Neural cell (in vitro differentiated cells): ENCODE measurements around the gene ZNF362. TPM values are rescaled to one million over a fixed set of nuclear protein-coding genes. Genes with fewer than 3 reads are reported as not detected.
"Not testable (repeated sequence)": the region's sequence is repeated elsewhere in the genome, so short reads cannot be mapped to it uniquely, and the experiment has no call there.

Source experiments
- H2AFZ ChIP-seq: fragments of 200-600, 300-800 bp; sonication (generic), shearing (Covaris generic); 2 replicates; pipeline ENCODE4 v1.6.0; 2014; ENCODE audit warnings: low read depth, mild to moderate bottlenecking, antibody characterized with exemption, low read length, moderate library complexity
- H3F3A ChIP-seq: fragments of 200-600 bp; shearing (Covaris generic); 2 replicates; pipeline ENCODE4 v1.6.1; 2016; ENCODE audit warnings: mild to moderate bottlenecking, moderate library complexity, mixed read lengths, antibody characterized with exemption, low read length; ENCODE audit not compliant: insufficient read depth, poor library complexity, severe bottlenecking
- H3K27ac ChIP-seq: fragments of 200-600, 300-800 bp; sonication (generic), shearing (Covaris generic); 2 replicates; pipeline ENCODE4 v1.5.1; 2014; ENCODE audit warnings: mild to moderate bottlenecking, low read length, moderate library complexity
- H3K27me3 ChIP-seq: fragments of 300-800, 200-600 bp; sonication (generic), shearing (Covaris generic); 2 replicates; pipeline ENCODE4 v1.6.0; 2014; ENCODE audit warnings: mild to moderate bottlenecking, low read depth, low read length, moderate library complexity; ENCODE audit not compliant: insufficient read depth
- H3K36me3 ChIP-seq: fragments of 300-800, 200-600 bp; sonication (generic), shearing (Covaris generic); 2 replicates; pipeline ENCODE4 v1.5.1; 2014; ENCODE audit warnings: mild to moderate bottlenecking, antibody characterized with exemption, low read length, moderate library complexity; ENCODE audit not compliant: insufficient read depth
- H3K4me2 ChIP-seq: fragments of 300-800, 200-600 bp; sonication (generic), shearing (Covaris generic); 2 replicates; pipeline ENCODE4 v1.6.0; 2014; ENCODE audit warnings: mild to moderate bottlenecking, low read length
- H3K4me3 ChIP-seq: fragments of 300-800, 200-600 bp; sonication (generic), shearing (Covaris generic); 2 replicates; pipeline ENCODE4 v1.5.1; 2014; ENCODE audit warnings: mild to moderate bottlenecking, low read length, moderate library complexity
- H3K79me2 ChIP-seq: fragments of 200-600 bp; shearing (Covaris generic); replicated peaks from 2 replicates; pipeline ENCODE4 v1.6.0; 2014; ENCODE audit warnings: mild to moderate bottlenecking, low read length, moderate library complexity; ENCODE audit not compliant: insufficient read depth
- H3K9ac ChIP-seq: fragments of 300-800, 200-600 bp; sonication (generic), shearing (Covaris generic); 2 replicates; pipeline ENCODE4 v1.6.1; 2016; ENCODE audit warnings: mild to moderate bottlenecking, low read length, mixed read lengths
- H3K9me2 ChIP-seq: fragments of 200-600 bp; shearing (Covaris generic); 2 replicates; pipeline ENCODE4 v1.6.1; 2016; ENCODE audit warnings: mild to moderate bottlenecking, low read length, mixed read lengths; ENCODE audit not compliant: insufficient read depth
- H3K9me3 ChIP-seq: fragments of 200-600, 300-800 bp; sonication (generic), shearing (Covaris generic); 2 replicates; pipeline ENCODE4 v1.6.1; 2016; ENCODE audit warnings: mild to moderate bottlenecking, mixed run types, low read length, moderate library complexity, mixed read lengths
- H4K20me1 ChIP-seq: fragments of 200-600 bp; shearing (Covaris generic); 2 replicates; pipeline ENCODE4 v1.6.1; 2016; ENCODE audit warnings: mild to moderate bottlenecking, mixed run types; ENCODE audit not compliant: insufficient read depth
- CTCF ChIP-seq: fragments of 450-650 bp; IDR thresholded peaks from 2 replicates; pipeline ENCODE4 v1.5.1; 2014; ENCODE audit warnings: antibody characterized with exemption, mild to moderate bottlenecking, moderate library complexity; ENCODE audit not compliant: poor library complexity, severe bottlenecking
- EP300 ChIP-seq: fragments of 450-650 bp; conservative IDR thresholded peaks from 2 replicates; pipeline ENCODE4 v1.6.1; 2014; ENCODE audit warnings: antibody characterized with exemption, mild to moderate bottlenecking, moderate library complexity; ENCODE audit not compliant: poor library complexity, severe bottlenecking
- EZH2 ChIP-seq: fragments of 200-600, 300-800 bp; shearing (Covaris generic), sonication (generic); IDR thresholded peaks from 2 replicates; pipeline ENCODE4 v1.6.1; 2014; ENCODE audit warnings: antibody characterized with exemption, low read length, borderline replicate concordance, mild to moderate bottlenecking; ENCODE audit not compliant: insufficient read depth, poor library complexity, severe bottlenecking
- MXI1 ChIP-seq: fragments of 450-650 bp; conservative IDR thresholded peaks from 2 replicates; pipeline ENCODE4 v1.6.1; 2014; ENCODE audit warnings: antibody characterized with exemption, mild to moderate bottlenecking; ENCODE audit not compliant: poor library complexity, severe bottlenecking
- POLR2AphosphoS5 ChIP-seq: IDR thresholded peaks from 2 replicates; pipeline ENCODE4 v1.6.1; 2012
- RAD21 ChIP-seq: fragments of 450-650 bp; conservative IDR thresholded peaks from 2 replicates; pipeline ENCODE4 v1.6.1; 2014; ENCODE audit warnings: antibody characterized with exemption, mild to moderate bottlenecking, moderate library complexity
- SMC3 ChIP-seq: fragments of 450-650 bp; conservative IDR thresholded peaks from 2 replicates; pipeline ENCODE4 v1.6.1; 2014; ENCODE audit warnings: antibody characterized with exemption, mild to moderate bottlenecking, moderate library complexity; ENCODE audit not compliant: poor library complexity
- TAF1 ChIP-seq: IDR thresholded peaks from 2 replicates; pipeline ENCODE4 v1.6.1; 2012; ENCODE audit warnings: low read depth
- polyA plus RNA-seq: library from polyadenylated mRNA; depleted of rRNA; stranded (reverse); fragments of >200 nt; gene quantifications from 2 replicates; pipeline ENCODE4 v1.2.3, GENCODE V29; 2014
- TF ChIP-seq, protein P1 (sequence below): IDR thresholded peaks from 2 replicates; pipeline ENCODE4 v1.6.1; 2012; ENCODE audit warnings: borderline replicate concordance

The ZNF362 gene
- polyA plus RNA-seq, 1 donor from 2014 or later: 17.6 TPM

DNA sequence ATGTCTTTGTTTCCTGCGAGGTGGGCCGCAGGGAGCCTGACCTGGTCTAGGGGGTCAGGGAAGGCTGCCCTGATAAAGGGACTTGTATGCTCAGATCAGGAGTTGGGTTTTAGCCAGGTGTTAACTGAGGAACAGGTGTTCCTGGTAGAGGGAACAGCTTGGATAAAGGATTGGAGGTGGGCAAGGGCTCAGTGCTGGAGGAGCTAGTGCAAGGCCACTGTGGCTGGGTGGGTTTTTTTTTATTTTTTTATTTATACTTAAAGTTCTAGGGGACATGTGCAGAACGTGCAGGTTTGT, 33.5 kb downstream of the ZNF362 start:
- no peaks in the 10 kb centered on the region for H3F3A ChIP-seq
- H3K27me3 ChIP-seq: no peaks in the 10 kb centered on the region
- no peaks in the 10 kb centered on the region for H3K9me3 ChIP-seq
- H3K27ac ChIP-seq: no peak overlapping the region
- H3K9ac ChIP-seq: no peak overlapping the region
- no peaks in the 10 kb centered on the region for H3K36me3 ChIP-seq
- H3K4me3 ChIP-seq: no peak overlapping the region
- H2AFZ ChIP-seq: no peak overlapping the region
- no peaks in the 10 kb centered on the region for H4K20me1 ChIP-seq
- TF ChIP-seq, protein P1, sequence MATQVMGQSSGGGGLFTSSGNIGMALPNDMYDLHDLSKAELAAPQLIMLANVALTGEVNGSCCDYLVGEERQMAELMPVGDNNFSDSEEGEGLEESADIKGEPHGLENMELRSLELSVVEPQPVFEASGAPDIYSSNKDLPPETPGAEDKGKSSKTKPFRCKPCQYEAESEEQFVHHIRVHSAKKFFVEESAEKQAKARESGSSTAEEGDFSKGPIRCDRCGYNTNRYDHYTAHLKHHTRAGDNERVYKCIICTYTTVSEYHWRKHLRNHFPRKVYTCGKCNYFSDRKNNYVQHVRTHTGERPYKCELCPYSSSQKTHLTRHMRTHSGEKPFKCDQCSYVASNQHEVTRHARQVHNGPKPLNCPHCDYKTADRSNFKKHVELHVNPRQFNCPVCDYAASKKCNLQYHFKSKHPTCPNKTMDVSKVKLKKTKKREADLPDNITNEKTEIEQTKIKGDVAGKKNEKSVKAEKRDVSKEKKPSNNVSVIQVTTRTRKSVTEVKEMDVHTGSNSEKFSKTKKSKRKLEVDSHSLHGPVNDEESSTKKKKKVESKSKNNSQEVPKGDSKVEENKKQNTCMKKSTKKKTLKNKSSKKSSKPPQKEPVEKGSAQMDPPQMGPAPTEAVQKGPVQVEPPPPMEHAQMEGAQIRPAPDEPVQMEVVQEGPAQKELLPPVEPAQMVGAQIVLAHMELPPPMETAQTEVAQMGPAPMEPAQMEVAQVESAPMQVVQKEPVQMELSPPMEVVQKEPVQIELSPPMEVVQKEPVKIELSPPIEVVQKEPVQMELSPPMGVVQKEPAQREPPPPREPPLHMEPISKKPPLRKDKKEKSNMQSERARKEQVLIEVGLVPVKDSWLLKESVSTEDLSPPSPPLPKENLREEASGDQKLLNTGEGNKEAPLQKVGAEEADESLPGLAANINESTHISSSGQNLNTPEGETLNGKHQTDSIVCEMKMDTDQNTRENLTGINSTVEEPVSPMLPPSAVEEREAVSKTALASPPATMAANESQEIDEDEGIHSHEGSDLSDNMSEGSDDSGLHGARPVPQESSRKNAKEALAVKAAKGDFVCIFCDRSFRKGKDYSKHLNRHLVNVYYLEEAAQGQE: no peak
- TF ChIP-seq POLR2AphosphoS5 (no peak), RAD21 (no peak), EP300 (no peak), TAF1 (no peak), EZH2 (no peak), SMC3 (no peak), CTCF (no peak), MXI1 (no peak)
- no peaks in the 10 kb centered on the region for H3K79me2 ChIP-seq
- no peak overlapping the region for H3K4me2 ChIP-seq
- no peaks in the 10 kb centered on the region for H3K9me2 ChIP-seq

GRCh38 chr1:33290615-33291014, 34.3 kb downstream of the ZNF362 start:
- not testable (repeated sequence) for H4K20me1 ChIP-seq, H3K4me2 ChIP-seq, H3K4me3 ChIP-seq, H3K27ac ChIP-seq, H3K27me3 ChIP-seq, H3F3A ChIP-seq, H2AFZ ChIP-seq, H3K79me2 ChIP-seq, H3K9me2 ChIP-seq, H3K9me3 ChIP-seq, H3K9ac ChIP-seq, H3K36me3 ChIP-seq

DNA sequence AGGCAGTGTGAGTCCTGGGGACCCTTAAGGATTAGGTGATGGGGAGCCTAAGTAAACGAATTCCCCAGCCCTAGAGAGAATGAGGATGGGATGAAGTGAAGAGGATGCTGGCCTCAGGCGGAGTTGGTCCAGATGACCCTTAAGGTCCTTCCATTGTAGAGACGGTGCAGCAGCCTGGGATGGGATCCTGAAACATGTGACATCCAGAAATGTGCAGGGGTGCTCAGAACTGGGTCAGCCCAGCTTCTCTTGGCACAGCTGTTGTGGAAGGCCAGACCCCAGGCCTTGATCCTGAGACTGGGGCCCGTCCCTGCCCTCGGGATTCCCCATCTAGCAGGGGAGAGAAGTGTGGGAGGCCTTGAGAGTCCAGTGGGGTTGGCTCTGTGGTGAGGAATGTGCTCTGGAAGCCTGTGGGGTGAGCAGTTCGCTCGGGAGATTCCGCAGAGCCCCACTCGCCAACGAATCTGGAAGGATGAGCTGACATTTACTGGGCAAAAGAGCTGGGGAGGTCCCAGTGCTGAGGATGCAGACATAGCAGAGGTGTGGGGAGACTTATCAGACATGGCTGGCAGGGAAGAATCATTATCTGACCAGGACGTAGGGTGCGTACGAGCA, 36.5 kb downstream of the ZNF362 start:
- no peak overlapping the region for H3K27ac ChIP-seq
- H3K9ac ChIP-seq: no peak overlapping the region
- no peak for TF ChIP-seq TAF1
- no peaks in the 10 kb centered on the region for H3K36me3 ChIP-seq
- H3K27me3 ChIP-seq: no peaks in the 10 kb centered on the region
- no peaks in the 10 kb centered on the region for H4K20me1 ChIP-seq
- H3K4me3 ChIP-seq: no peak overlapping the region
- no peaks in the 10 kb centered on the region for H3K9me2 ChIP-seq
- no peaks in the 10 kb centered on the region for H3K79me2 ChIP-seq
- no peak overlapping the region for H3K4me2 ChIP-seq
- no peak overlapping the region for H2AFZ ChIP-seq
- H3K9me3 ChIP-seq: no peaks in the 10 kb centered on the region
- no peaks in the 10 kb centered on the region for H3F3A ChIP-seq
